GM10266 (cell line): ENCODE measurements around the gene TPCN2.

Experiments used
- DNase-seq: peaks from one replicate; pipeline ENCODE4 v3.0.0; 2012; ENCODE audit errors: extremely low spot score
- TF ChIP-seq, protein P1 (sequence below): IDR thresholded peaks from 2 replicates; pipeline ENCODE4 v1.5.1; 2012; ENCODE audit warnings: mild to moderate bottlenecking, low read depth; ENCODE audit not compliant: control insufficient read depth, insufficient read depth; ENCODE audit errors: missing control alignments

Gene TPCN2

DNA sequence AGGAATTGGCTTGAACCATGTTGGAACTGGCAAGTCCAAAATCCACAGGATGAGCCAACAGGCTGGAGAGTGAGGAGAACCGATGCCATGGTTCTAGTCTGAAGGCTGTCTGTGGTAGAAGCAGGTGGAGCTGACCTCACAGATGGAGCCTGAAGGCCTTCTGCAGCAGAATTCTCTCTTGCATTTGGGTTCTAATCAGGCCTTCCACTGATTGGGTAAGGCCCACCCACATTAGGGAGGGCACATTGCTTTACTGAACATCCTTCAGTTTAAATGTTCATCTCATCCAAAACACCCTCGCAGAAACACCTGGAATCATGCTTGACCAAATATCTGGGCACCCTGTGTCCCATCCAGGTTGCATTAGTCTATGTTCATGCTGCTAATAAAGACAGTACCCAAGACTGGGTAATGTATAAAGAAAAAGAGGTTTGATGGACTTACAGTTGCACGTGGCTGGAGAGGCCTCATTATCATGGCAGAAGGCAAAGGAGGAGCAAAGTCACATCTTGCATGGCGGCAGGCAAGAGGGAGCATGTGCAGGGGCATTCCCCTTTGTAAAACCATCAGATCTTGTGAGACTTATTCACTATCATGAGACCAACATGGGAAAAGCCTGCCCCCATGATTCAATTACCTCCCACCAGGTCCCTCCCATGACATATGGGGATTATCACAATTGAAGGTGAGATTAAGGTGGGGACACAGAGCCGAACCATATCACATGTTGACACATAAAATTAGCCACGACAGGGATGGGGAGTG lies 122.9 kb downstream of the TPCN2 start:
- no peak for DNase-seq
- TF ChIP-seq, protein P1, sequence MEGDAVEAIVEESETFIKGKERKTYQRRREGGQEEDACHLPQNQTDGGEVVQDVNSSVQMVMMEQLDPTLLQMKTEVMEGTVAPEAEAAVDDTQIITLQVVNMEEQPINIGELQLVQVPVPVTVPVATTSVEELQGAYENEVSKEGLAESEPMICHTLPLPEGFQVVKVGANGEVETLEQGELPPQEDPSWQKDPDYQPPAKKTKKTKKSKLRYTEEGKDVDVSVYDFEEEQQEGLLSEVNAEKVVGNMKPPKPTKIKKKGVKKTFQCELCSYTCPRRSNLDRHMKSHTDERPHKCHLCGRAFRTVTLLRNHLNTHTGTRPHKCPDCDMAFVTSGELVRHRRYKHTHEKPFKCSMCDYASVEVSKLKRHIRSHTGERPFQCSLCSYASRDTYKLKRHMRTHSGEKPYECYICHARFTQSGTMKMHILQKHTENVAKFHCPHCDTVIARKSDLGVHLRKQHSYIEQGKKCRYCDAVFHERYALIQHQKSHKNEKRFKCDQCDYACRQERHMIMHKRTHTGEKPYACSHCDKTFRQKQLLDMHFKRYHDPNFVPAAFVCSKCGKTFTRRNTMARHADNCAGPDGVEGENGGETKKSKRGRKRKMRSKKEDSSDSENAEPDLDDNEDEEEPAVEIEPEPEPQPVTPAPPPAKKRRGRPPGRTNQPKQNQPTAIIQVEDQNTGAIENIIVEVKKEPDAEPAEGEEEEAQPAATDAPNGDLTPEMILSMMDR = no peak

DNA sequence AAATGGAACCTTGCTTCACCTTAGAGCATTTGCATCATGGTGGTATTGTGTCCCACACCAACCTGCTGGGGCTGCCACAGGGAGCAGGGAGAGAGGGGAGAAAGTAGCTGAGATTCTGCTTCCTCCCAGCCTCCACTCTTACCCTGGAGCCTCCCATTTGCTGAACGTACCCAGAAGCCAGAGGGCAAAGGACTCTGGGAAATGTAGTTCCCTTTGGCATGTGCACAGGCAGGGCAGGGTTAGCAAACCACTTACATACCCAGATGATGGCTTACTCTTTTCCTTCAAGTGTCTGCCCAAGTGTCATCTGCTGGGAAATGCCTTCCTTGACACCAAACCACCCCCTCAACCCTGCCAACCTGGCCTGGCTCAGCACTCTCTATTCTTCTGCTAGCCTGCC lies 123.9 kb downstream of the TPCN2 start:
- no peak for DNase-seq
- TF ChIP-seq, protein P1 = no peak

DNA sequence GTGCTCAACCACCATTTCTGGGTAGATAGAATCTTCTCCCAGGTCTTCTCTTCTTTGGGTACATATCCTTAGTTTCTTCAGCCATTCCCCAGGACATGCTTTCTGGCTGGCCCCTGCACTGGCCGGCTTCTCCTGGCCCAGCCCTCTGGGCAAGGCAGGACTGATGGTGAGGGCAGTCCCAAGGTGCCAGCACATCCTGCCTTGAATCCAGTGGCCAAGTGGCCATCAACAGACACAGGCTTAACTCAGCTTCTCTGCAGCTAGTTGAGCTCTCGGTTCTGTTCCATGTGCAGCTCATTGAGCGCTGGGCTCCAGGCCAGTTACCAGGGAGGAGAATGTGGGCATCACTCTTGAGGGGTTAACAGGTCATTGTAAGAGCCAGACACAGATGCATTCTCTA lies 124.6 kb downstream of the TPCN2 start:
- DNase-seq = no peak
- TF ChIP-seq, protein P1 = no peak

DNA sequence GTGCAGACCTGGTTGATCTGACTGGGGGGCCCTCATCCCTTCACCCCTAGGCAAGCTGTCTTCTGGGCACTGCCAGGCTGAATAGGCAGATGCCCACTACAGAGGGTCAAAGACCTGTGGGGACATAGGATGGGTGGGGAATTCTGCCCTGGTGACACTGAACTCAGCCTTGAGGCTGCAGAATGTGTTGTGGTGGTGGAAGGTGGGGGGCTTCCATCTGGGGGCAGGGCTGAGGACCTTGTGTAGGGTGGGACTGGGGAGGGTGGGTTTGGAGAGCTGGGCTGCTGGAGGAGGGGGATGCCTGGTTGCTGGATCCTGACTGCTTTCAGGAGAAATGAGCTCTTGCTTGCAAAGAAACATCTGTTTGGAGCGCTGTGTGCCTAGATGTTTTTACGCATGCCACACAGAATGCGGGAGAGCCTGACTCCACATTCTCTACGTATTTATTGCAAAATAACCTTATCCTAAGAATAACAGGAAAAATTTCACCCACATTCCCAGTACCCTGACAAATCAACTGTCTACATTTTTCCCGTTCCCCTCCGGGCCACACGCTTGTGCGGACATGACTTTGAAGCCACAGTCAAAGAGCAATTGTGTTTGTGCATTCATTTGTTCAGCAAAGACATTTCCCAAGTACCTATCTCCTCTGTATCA lies 125.3 kb downstream of the TPCN2 start:
- no peak for DNase-seq
- TF ChIP-seq, protein P1 = no peak

DNA sequence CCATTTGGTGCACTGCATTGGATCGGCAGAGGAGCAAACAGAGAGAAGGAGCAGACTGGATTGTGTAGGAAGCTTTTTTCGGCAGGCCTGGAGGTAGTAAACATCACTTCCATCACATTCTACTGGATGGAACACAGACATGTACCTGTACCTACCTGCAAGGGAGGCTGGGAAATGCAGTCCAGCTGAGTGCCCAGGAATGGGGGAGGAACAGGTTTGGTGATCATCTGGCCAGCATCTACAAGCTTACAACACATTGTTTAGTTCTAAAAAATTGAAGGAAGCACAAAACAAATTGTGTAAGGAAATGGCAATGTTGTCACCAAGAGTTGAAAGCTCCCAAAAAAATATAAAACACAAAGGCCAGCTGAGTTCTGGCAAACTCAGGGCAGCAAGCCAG lies 126.1 kb downstream of the TPCN2 start:
- DNase-seq = no peak
- TF ChIP-seq, protein P1 = no peak

DNA sequence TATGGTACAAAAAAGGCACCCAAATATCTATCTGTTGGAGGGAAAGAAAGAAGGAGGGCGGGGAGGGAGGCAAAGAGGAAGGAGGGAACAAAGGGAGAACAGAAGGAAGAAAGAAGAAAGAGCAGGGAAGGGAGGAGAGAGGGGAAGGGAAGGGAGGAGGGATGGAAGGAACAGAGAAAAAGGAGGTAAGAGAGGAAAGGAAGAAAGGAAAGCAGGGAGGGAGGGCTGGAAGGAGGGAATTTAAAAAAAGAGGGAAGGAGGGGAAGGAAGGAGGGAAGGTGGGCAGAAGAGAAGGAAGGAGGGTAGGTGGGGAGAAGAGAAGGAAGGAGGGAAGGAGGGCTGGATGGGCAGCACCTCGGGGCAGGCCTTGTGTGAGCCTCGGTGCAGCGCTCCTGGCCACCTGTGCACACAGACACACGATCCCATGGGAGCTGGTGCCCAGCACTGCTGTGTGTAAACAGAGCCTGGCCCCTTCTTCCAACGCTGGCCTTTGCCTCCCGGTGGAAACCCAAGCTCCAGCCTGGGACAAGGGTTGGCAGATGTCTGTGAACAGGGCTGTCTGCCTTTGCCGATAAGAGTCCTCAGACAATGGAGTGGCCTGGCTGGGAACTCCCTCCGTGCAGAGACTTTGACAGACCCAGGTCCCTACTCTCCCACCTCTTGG lies 130.2 kb downstream of the TPCN2 start:
- TF ChIP-seq, protein P1 = no peak
- no peak for DNase-seq

DNA sequence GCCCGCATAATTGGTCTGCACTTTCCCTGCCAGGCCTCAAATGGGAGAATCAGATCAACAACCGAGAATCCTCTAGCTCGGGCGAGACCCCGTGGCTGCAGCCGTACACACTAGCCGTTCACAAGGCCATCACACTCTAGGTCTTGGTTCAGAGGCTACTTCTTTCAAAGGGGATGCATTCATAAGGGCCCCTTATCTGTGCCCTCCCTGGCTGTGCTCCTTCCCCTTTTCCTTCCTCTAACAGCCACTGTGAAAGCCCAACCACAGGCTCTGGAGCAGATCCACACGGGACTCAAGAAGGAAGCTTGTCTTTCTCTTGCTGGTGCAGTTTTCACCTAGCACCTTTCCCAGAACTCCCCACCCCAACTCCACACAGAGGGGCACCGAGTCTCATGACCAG lies 131.5 kb downstream of the TPCN2 start:
- no peak for DNase-seq
- TF ChIP-seq, protein P1 = no peak
